ENCODE data around the gene FZR1.

The FZR1 gene

DNA sequence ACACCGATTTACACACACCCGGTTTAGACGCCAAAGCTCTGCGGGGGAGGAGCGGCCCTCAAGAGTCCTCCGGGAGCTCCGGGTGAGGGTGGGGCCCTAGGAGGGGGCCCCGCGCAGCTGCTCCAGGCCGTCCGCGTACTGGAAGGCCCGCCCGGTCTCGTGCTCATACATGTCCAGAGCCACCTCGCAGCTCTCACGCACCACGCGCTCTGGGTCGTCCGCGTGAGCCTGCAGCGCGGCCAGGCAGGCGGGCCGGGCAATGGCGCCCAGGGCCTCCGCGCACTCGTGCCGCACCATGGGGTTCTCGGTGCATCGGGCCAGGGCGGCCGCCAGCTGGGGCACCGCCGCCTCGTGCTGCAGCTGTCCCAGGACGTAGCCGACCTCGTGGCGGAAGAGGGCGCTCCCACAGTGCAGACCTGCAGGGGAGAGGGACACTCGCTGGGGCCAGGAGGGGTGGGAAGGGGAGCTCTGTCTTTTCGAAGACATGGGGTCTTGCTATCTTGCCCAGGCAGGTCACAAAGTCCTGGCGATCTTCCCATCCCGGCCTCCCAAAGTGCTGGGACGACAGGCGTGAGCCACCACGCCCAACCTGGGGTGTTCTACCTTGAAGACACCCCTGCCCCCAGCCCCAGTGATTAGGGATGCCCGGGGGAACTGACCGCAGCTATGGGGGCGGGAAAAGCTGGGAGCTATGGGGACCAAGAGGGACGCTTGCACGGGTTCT, 14.6 kb upstream of the FZR1 start:
- DNase-seq (ENCODE audit: low read depth): no peak
- no peak overlapping the region for H3K4me3 ChIP-seq (replicated peaks; ENCODE audit: low read depth, low read length)
- TF ChIP-seq, protein P1, sequence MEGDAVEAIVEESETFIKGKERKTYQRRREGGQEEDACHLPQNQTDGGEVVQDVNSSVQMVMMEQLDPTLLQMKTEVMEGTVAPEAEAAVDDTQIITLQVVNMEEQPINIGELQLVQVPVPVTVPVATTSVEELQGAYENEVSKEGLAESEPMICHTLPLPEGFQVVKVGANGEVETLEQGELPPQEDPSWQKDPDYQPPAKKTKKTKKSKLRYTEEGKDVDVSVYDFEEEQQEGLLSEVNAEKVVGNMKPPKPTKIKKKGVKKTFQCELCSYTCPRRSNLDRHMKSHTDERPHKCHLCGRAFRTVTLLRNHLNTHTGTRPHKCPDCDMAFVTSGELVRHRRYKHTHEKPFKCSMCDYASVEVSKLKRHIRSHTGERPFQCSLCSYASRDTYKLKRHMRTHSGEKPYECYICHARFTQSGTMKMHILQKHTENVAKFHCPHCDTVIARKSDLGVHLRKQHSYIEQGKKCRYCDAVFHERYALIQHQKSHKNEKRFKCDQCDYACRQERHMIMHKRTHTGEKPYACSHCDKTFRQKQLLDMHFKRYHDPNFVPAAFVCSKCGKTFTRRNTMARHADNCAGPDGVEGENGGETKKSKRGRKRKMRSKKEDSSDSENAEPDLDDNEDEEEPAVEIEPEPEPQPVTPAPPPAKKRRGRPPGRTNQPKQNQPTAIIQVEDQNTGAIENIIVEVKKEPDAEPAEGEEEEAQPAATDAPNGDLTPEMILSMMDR (IDR thresholded peaks at IDR 0.05; ENCODE audit: low read length, missing control alignments): no peak

DNA sequence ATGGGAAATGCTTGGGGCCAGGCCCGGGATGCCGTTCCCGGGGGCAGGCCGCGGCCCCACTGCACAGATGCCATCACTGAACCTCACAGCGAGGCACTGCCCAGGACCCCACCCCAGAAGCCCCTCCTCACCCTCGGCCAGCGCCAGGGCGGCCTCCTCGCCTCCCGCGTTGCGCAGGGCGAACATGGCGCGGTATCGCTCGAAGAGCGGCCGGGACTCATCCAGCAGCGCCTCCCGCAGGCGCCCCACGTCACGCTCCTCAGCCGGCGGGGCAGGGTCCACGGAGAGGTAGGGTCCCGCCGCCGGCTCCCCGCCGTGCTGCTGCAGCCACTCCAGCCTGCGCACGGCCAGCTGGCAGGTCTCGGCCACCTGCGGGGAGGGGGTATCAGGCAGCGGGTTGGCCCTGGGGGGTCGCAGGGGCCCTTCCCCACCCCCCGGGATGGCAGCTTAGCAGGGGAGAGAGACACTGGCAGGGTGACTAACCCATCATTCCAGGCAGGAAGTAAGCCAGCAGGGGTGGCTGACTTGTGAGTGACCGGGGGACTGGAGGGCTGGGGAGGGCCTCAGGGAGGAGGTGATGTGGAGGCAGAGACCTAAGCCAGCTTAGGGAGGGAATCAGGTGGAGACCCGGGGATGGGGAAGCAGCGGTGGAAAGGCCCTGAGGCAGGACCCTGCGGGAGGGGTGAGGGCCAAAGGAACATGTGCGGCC, 13.8 kb upstream of the FZR1 start:
- TF ChIP-seq, protein P1 (IDR thresholded peaks at IDR 0.05; ENCODE audit: low read length, missing control alignments): no peak
- DNase-seq (ENCODE audit: low read depth): no peak
- no peak overlapping the region for H3K4me3 ChIP-seq (replicated peaks; ENCODE audit: low read depth, low read length)

DNA sequence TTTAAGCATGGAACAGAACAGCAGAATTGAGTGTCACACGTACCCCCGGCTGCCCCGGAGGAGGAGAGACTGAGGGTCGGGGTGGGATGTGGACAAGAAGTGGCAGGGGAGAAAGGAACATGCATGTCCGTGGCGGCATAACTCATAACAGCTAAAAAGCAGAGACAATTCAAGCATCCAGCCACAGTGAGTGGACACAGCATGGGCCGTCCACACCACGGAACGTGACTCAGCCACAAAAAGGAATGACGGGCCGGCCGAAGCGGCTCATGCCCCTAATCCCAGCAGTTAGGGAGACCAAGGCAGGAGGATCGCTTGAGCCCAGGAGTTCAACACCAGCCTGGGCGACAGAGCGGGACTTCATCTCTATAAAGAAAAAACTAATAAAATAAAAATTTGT, 13.2 kb upstream of the FZR1 start:
- TF ChIP-seq, protein P1 (IDR thresholded peaks at IDR 0.05; ENCODE audit: low read length, missing control alignments): no peak
- DNase-seq (ENCODE audit: low read depth): no peak
- H3K4me3 ChIP-seq (replicated peaks; ENCODE audit: low read depth, low read length): no peak overlapping the region

DNA sequence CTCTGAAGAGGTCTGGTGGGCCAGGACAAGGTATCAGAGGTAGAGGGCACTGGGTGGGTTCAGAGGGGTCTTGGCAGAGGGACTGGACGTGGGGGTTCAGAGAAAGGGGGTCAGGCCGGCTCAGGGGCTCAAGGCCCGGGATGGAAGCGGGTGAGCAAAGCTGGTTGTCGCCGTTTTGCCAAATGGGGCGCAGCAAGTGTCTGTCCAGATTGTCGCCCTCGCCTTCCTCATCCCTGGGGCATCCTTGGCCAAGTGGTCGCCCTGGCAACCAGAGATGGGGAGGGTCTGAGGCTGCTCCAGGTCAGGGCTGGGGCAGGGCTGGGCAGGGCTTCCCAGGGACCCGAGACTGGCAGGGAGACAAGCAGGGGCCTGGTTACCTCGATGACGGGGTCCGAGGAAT, 12.5 kb upstream of the FZR1 start:
- TF ChIP-seq, protein P1 (IDR thresholded peaks at IDR 0.05; ENCODE audit: low read length, missing control alignments): no peak

DNA sequence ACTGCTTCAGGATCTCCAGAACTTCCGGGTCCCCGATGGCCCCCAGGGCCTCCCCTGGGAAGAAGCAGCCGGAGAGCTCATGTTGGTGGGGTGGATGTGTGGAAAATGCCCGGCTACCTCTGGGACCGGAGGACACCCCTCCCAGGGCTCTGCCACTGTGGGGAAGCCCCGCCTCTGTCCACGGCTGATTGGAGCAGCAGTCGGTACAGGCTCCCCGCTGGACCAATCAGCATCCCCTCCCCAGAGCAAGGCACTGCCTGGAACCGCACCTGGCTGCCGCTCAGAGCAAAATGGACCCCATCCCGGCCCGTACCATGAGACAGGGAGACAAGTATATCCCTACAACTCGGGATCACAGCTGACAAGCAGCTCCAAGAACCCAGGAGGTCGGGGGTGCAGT, 12.1 kb upstream of the FZR1 start:
- TF ChIP-seq, protein P1 (IDR thresholded peaks at IDR 0.05; ENCODE audit: low read length, missing control alignments): no peak
- no peak overlapping the region for H3K4me3 ChIP-seq (replicated peaks; ENCODE audit: low read depth, low read length)
- no peak for DNase-seq (ENCODE audit: low read depth)

More for the DNA sequence above, 12.5 kb upstream of the FZR1 start:
- H3K4me3 ChIP-seq (replicated peaks; ENCODE audit: low read depth, low read length): no peak overlapping the region
- DNase-seq (ENCODE audit: low read depth): no peak

DNA sequence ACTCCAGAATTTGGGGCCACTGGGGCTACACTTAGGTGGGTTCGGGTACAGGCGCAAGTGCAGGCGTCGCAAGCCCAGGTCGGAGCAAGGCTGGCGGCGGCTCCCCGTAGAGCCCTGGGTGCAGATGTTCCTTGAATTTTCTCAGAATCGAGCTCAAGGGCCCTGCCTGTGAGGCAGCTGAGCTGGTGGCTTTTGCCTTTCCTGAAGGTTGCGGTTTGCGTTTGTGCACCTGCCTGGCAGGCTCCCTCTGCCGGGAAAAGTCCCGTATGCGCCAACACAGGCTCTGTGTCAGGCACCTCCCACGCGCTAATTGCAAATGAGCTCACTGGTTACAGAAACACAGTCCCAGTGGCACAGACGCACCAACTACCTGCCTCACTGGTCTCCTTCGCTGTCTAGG, 11.6 kb upstream of the FZR1 start:
- no peak for DNase-seq (ENCODE audit: low read depth)
- TF ChIP-seq, protein P1 (IDR thresholded peaks at IDR 0.05; ENCODE audit: low read length, missing control alignments): no peak
- no peak overlapping the region for H3K4me3 ChIP-seq (replicated peaks; ENCODE audit: low read depth, low read length)
